ENCODE measurements around the gene PTH1R.
"Not testable (repeated sequence)": the region's sequence is repeated elsewhere in the genome, so short reads cannot be mapped to it uniquely, and the experiment has no call there.

The PTH1R gene

GRCh38 chr3:46901591-46902187 lies 24.2 kb downstream of the PTH1R start:
- no peak for DNase-seq

GRCh38 chr3:46902188-46902631 lies 24.7 kb downstream of the PTH1R start:
- DNase-seq = no peak

GRCh38 chr3:46903341-46904302 lies 26.1 kb downstream of the PTH1R start:
- no peak for DNase-seq

GRCh38 chr3:46904303-46905212 lies 27.0 kb downstream of the PTH1R start:
- no peak for DNase-seq

GRCh38 chr3:46905213-46905560 lies 27.7 kb downstream of the PTH1R start:
- no peak for DNase-seq

GRCh38 chr3:46905661-46906451 lies 28.3 kb downstream of the PTH1R start:
- DNase-seq = no peak

- no peak for DNase-seq
These were observed 29.0 kb downstream of the PTH1R start for GRCh38 chr3:46906471-46907058.

GRCh38 chr3:46907271-46907670 lies 29.8 kb downstream of the PTH1R start:
- no peak for DNase-seq

GRCh38 chr3:46907960-46908293 lies 30.4 kb downstream of the PTH1R start:
- DNase-seq = no peak

- no peak for DNase-seq
These were observed 30.9 kb downstream of the PTH1R start for GRCh38 chr3:46908294-46908985.

- DNase-seq = no peak
These were observed 31.5 kb downstream of the PTH1R start for GRCh38 chr3:46908986-46909534.

- DNase-seq = peak; percentile 75
These were observed 32.1 kb downstream of the PTH1R start for GRCh38 chr3:46909535-46910161.

- DNase-seq = no peak
These were observed 32.7 kb downstream of the PTH1R start for GRCh38 chr3:46910166-46910760.

- not testable (repeated sequence) for DNase-seq
These were observed 33.4 kb downstream of the PTH1R start for GRCh38 chr3:46910914-46911313.

- DNase-seq = no peak
These were observed 35.5 kb downstream of the PTH1R start for GRCh38 chr3:46912986-46913385.

GRCh38 chr3:46913644-46914043 lies 36.1 kb downstream of the PTH1R start:
- DNase-seq = peak; percentile 52

- DNase-seq = no peak
These were observed 37.3 kb downstream of the PTH1R start for GRCh38 chr3:46914849-46915248.

GRCh38 chr3:46915297-46915822 lies 37.8 kb downstream of the PTH1R start:
- no peak for DNase-seq

- DNase-seq = no peak
These were observed 38.8 kb downstream of the PTH1R start for GRCh38 chr3:46916278-46916677.

- no peak for DNase-seq
These were observed 39.3 kb downstream of the PTH1R start for GRCh38 chr3:46916799-46917198.
